ENCODE results near the gene TNRC18. TPM values are rescaled to one million over a fixed set of nuclear protein-coding genes. Genes with fewer than 3 reads are reported as not detected.
A peak's percentile ranks its signal among the peaks of the same experiment; 100 is the strongest.

The TNRC18 gene
- polyA plus RNA-seq, 3 donors from 2014 or later, result 0.42 to 4.1 (median 1.0) TPM

DNA sequence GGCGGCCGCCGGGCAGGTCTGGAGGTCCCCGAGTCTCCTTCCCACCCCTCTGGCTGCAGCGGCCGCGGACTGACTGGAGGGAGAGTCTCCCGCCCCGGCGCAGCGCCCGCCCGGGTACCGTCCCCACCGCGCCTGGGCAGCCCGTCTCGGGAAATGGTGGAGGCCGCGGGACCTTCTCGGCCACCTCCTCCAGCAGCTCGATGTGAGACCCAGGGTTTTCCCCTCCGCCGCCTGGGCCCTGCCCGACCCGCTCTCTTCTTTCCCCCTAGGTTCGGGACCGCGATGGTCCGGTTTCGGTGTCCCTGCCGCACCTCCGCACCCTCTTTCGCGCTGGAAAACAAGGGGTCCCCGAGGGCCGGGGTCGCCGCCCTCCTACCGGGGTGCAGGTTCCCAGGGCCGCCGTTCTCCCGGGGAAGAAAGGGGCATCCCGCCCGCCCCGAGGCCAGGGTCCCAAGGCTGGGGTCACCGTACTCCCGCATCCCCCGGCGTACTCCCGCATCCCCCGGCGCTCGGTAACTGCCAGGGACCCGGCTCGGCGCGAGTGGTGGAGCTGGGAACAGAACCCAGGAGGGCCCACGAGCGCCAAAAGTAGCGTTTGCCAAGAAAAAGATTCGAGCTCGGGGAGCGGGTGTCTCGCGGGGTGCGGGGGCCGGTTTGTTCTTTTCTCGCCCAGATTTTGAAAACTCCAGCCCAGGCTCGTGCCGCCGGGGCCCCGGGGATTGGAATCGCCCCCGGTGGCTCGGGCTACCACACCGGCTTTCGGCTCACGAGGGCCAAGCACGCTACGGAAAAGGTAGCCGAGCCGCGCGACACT, 3.4 kb downstream of the TNRC18 start:
- Mint-ChIP-seq H3K27me3 (ENCODE audit: low read depth in 3 of 3) (peaks cover 26 to 44% (median 43%) of the 10 kb centered on the region in 3 donors), H3K4me1 (peaks cover 37 to 39% of the 10 kb centered on the region in 2 donors), H3K27ac (no peak overlapping the region), H3K4me3 (peak overlapping the region; percentile 51 to 74 (median 64)), H3K9me3 (peaks cover 0 to 4% (median 0%) of the 10 kb centered on the region in 6 donors), H3K36me3 (peaks cover 0 to 6% (median 0%) of the 10 kb centered on the region in 3 donors)
- peak in 1 of 3 donors; percentile 28 for DNase-seq

- Mint-ChIP-seq H3K4me1 (peaks cover 32 to 36% of the 10 kb centered on the region in 2 donors), H3K27ac (peak overlapping the region in 1 of 6 donors; percentile 10), H3K9me3 (peaks cover 0 to 1% (median 0%) of the 10 kb centered on the region in 6 donors), H3K27me3 (ENCODE audit: low read depth in 3 of 3) (peaks cover 22 to 46% (median 37%) of the 10 kb centered on the region in 3 donors), H3K4me3 (peak overlapping the region; percentile 71 to 76 (median 72)), H3K36me3 (peaks cover 0 to 6% (median 0%) of the 10 kb centered on the region in 3 donors)
- no peak for DNase-seq
These were observed 4.0 kb downstream of the TNRC18 start for GRCh38 chr7:5419539-5420066.

- no peak for DNase-seq
- Mint-ChIP-seq H3K27ac (peak overlapping the region in 2 of 6 donors; percentile 36 to 42), H3K27me3 (ENCODE audit: low read depth in 3 of 3) (peaks cover 13 to 48% (median 26%) of the 10 kb centered on the region in 3 donors), H3K36me3 (peaks cover 0 to 6% (median 0%) of the 10 kb centered on the region in 3 donors), H3K4me3 (peak overlapping the region; percentile 37 to 79 (median 61)), H3K4me1 (peaks cover 30 to 33% of the 10 kb centered on the region in 2 donors), H3K9me3 (peaks cover 0 to 1% (median 0%) of the 10 kb centered on the region in 6 donors)
These were observed 5.4 kb downstream of the TNRC18 start for GRCh38 chr7:5418285-5418582.

GRCh38 chr7:5417106-5418071, 6.2 kb downstream of the TNRC18 start:
- peaks cover 0 to 1% (median 0%) of the 10 kb centered on the region in 6 donors for H3K9me3 Mint-ChIP-seq
- H3K27me3 Mint-ChIP-seq (ENCODE audit: low read depth in 3 of 3), result peaks cover 13 to 42% (median 22%) of the 10 kb centered on the region in 3 donors
- no peak for DNase-seq

DNA sequence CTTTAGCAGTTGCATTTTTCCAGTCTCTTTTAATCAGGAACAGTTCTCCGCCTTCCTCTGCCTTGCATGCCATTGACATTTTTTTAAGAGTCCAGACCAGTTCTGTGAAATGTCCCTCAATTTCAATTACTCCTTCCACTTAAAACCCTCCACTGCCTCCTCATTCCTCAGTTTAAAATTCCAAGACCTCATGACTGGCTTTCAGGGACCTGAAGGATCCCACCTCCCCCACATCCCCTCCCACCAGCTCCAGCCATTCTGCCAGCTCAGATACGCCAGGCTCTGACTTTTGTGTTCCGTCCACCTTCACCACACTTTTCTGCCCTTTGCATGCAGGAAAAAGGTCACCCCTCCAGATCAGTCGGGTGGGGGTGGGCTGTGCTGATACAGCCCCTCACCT, 8.7 kb downstream of the TNRC18 start:
- Mint-ChIP-seq H3K27me3 (ENCODE audit: low read depth in 3 of 3) (peaks cover 3 to 43% (median 12%) of the 10 kb centered on the region in 3 donors), H3K9me3 (peaks cover 0 to 1% (median 0%) of the 10 kb centered on the region in 6 donors), H3K27ac (no peak overlapping the region), H3K4me3 (no peak overlapping the region), H3K36me3 (peaks cover 0 to 6% (median 0%) of the 10 kb centered on the region in 3 donors), H3K4me1 (peaks cover 12 to 24% of the 10 kb centered on the region in 2 donors)
- DNase-seq, result no peak

More at GRCh38 chr7:5417106-5418071, 6.2 kb downstream of the TNRC18 start:
- no peak overlapping the region for H3K27ac Mint-ChIP-seq
- peaks cover 0 to 6% (median 0%) of the 10 kb centered on the region in 3 donors for H3K36me3 Mint-ChIP-seq
- H3K4me3 Mint-ChIP-seq, result peak overlapping the region in 1 of 5 donors; percentile 70
- H3K4me1 Mint-ChIP-seq, result peaks cover 27 to 32% of the 10 kb centered on the region in 2 donors

DNA sequence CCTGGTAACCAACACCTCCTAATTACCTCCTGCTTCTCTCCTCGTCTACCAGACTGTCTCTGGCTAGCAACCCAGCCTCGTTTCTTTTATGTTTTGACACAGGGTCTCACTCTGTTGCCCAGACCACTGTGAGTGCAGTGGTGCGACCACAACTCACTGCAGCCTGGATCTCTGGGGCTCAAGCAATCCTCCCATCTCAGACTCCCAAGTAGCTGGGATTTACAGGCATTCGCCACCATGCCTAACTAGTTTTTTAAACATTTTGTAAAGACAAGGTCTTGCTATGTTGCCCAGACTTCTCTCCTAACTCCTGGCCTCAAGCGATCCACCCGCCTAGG, 10.2 kb downstream of the TNRC18 start:
- Mint-ChIP-seq H3K4me1 (peaks cover 6 to 15% of the 10 kb centered on the region in 2 donors), H3K4me3 (no peak overlapping the region), H3K27me3 (ENCODE audit: low read depth in 3 of 3) (peaks cover 0 to 34% (median 10%) of the 10 kb centered on the region in 3 donors), H3K9me3 (peaks cover 0 to under 1% (median 0%) of the 10 kb centered on the region in 6 donors), H3K27ac (peak overlapping the region in 3 of 6 donors; percentile 7 to 87 (median 59)), H3K36me3 (peaks cover 0 to 5% (median 0%) of the 10 kb centered on the region in 3 donors)
- no peak for DNase-seq

- H3K36me3 Mint-ChIP-seq, result peaks cover 0 to 4% (median 0%) of the 10 kb centered on the region in 3 donors
- H3K4me1 Mint-ChIP-seq, result peaks cover 3 to 12% of the 10 kb centered on the region in 2 donors
- H3K9me3 Mint-ChIP-seq, result no peaks in the 10 kb centered on the region
- no peak for DNase-seq
- H3K27ac Mint-ChIP-seq, result no peak overlapping the region
- H3K27me3 Mint-ChIP-seq (ENCODE audit: low read depth in 3 of 3), result peaks cover 0 to 7% (median 3%) of the 10 kb centered on the region in 3 donors
- no peak overlapping the region for H3K4me3 Mint-ChIP-seq
These were observed 14.9 kb downstream of the TNRC18 start for GRCh38 chr7:5408777-5409176.

- H3K4me3 Mint-ChIP-seq, result no peak overlapping the region
- H3K36me3 Mint-ChIP-seq, result peaks cover 0 to 4% (median 0%) of the 10 kb centered on the region in 3 donors
- no peak overlapping the region for H3K27ac Mint-ChIP-seq
- H3K4me1 Mint-ChIP-seq, result no peaks in the 10 kb centered on the region
- no peaks in the 10 kb centered on the region for H3K9me3 Mint-ChIP-seq
- DNase-seq, result no peak
- H3K27me3 Mint-ChIP-seq (ENCODE audit: low read depth in 3 of 3), result peaks cover 0 to 6% (median 1%) of the 10 kb centered on the region in 3 donors
These were observed 16.4 kb downstream of the TNRC18 start for GRCh38 chr7:5406957-5407945.

GRCh38 chr7:5404421-5404826, 19.2 kb downstream of the TNRC18 start:
- H3K36me3 Mint-ChIP-seq, result peaks cover 0 to 8% (median 0%) of the 10 kb centered on the region in 3 donors

GRCh38 chr7:5403442-5403841, 20.2 kb downstream of the TNRC18 start:
- no peak for DNase-seq
- no peak overlapping the region for H3K27ac Mint-ChIP-seq
- peaks cover 0 to 1% of the 10 kb centered on the region in 2 donors for H3K4me1 Mint-ChIP-seq
- peaks cover 0 to 8% (median 0%) of the 10 kb centered on the region in 3 donors for H3K36me3 Mint-ChIP-seq
- H3K27me3 Mint-ChIP-seq (ENCODE audit: low read depth in 3 of 3), result peaks cover 0 to 4% (median 0%) of the 10 kb centered on the region in 3 donors
- no peak overlapping the region for H3K4me3 Mint-ChIP-seq
- H3K9me3 Mint-ChIP-seq, result no peaks in the 10 kb centered on the region

More at GRCh38 chr7:5404421-5404826, 19.2 kb downstream of the TNRC18 start:
- DNase-seq, result no peak
- Mint-ChIP-seq H3K4me3 (no peak overlapping the region), H3K27me3 (ENCODE audit: low read depth in 3 of 3) (peaks cover 0 to 4% (median 0%) of the 10 kb centered on the region in 3 donors), H3K4me1 (no peaks in the 10 kb centered on the region), H3K9me3 (no peaks in the 10 kb centered on the region), H3K27ac (no peak overlapping the region)

DNA sequence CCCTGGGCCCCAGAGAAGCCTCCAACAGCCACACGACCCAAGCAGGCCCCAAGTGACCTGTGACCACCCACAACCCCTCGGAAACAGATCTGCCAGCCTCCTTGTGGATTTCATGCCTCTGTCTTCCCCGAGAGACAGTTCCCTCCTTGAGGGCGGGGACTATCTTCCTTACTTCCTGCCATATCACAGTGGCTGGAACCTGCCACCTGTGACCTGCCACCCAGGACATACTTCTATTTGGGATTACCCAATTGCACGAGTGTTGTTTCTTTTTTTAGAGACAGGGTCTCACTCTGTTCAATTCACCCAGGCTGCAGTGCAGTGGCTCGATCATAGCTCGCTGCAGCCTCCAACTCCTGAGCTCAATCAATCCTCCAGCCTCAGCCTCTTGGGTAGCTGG, 25.9 kb downstream of the TNRC18 start:
- H3K4me3 Mint-ChIP-seq, result peak overlapping the region; percentile 84 to 88 (median 86)
- H3K27ac Mint-ChIP-seq, result peak overlapping the region; percentile 94 to 98 (median 97)
- peaks cover 9 to 15% (median 12%) of the 10 kb centered on the region in 3 donors for H3K36me3 Mint-ChIP-seq
- peaks cover 1 to 9% (median 6%) of the 10 kb centered on the region in 3 donors for H3K27me3 Mint-ChIP-seq (ENCODE audit: low read depth in 3 of 3)
- peaks cover 40 to 41% of the 10 kb centered on the region in 2 donors for H3K4me1 Mint-ChIP-seq
- H3K9me3 Mint-ChIP-seq, result no peaks in the 10 kb centered on the region
- no peak for DNase-seq

DNA sequence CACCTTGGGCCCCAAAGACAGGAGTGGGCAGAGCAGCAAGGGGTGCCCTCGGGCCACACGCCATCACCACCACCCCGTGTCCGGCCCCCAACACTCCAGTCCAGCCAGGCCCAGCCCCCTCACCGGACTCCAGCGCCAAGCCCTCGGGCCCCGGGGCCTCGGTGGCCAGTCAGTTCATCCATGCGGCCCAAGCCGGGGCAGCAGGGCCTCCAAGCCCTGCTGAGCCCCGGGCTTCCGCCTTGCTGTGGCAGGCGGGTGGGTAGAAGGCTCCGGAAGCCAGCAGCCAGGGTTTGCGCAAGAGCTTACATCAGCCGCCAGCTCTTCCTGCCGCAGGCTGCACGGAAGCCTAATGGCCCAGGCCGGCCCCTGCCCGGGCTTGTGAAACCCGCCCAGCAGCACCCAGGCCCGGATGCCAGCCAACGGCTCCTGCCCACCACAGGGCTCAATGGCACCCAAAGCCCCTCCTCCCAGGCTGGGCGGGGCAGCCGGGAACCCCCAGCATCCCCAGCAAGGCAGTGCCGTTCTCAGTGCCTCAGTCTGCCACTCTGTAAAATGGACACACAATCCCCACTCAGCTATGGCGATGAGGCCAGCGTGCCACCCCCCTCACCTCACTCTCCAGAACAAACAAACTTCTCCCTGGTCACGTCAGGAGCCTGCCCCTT, 26.5 kb downstream of the TNRC18 start:
- peaks cover 1 to 9% (median 6%) of the 10 kb centered on the region in 3 donors for H3K27me3 Mint-ChIP-seq (ENCODE audit: low read depth in 3 of 3)
- peak; percentile 96 to 97 (median 97) for DNase-seq
- H3K27ac Mint-ChIP-seq, result peak overlapping the region; percentile 94 to 98 (median 97)
- peak overlapping the region; percentile 84 to 88 (median 86) for H3K4me3 Mint-ChIP-seq
- peaks cover 43% of the 10 kb centered on the region in 2 donors for H3K4me1 Mint-ChIP-seq
- peaks cover 12 to 16% (median 12%) of the 10 kb centered on the region in 3 donors for H3K36me3 Mint-ChIP-seq
- no peaks in the 10 kb centered on the region for H3K9me3 Mint-ChIP-seq
